ENCODE data around the gene CLIC5.

DNA sequence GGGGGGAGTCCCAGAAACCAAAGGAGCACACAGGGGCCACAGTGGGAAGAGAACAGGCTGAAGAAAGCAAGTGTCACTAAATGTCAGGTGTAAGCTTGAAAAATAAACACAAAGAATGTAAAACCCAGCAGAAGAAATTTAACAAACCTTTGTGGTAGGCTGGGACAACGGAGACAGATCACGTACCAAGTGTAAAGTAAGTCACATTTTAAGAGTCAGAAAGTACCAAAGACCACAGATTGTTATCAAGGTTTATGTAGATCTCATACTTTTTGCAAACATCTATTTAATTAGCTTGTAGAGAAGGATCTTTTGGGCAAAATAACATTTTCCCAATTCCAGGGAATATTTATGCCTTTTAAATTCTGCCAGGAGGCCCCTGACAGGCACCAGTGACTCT lies 1.6 kb downstream of the CLIC5 start:
- TF ChIP-seq, protein P1, sequence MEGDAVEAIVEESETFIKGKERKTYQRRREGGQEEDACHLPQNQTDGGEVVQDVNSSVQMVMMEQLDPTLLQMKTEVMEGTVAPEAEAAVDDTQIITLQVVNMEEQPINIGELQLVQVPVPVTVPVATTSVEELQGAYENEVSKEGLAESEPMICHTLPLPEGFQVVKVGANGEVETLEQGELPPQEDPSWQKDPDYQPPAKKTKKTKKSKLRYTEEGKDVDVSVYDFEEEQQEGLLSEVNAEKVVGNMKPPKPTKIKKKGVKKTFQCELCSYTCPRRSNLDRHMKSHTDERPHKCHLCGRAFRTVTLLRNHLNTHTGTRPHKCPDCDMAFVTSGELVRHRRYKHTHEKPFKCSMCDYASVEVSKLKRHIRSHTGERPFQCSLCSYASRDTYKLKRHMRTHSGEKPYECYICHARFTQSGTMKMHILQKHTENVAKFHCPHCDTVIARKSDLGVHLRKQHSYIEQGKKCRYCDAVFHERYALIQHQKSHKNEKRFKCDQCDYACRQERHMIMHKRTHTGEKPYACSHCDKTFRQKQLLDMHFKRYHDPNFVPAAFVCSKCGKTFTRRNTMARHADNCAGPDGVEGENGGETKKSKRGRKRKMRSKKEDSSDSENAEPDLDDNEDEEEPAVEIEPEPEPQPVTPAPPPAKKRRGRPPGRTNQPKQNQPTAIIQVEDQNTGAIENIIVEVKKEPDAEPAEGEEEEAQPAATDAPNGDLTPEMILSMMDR (IDR thresholded peaks at IDR 0.05), result no peak
- TF ChIP-seq POLR2A (IDR thresholded peaks at IDR 0.05), result no peak
